Left lung (tissue), 10 donors: Measurements from ENCODE around the gene AGT. TPM values are rescaled to one million over a fixed set of nuclear protein-coding genes. Genes with fewer than 3 reads are reported as not detected.
A peak's percentile ranks its signal among the peaks of the same experiment; 100 is the strongest.
"Not testable (repeated sequence)": the region's sequence is repeated elsewhere in the genome, so short reads cannot be mapped to it uniquely, and the experiment has no call there.

Experiments
- ATAC-seq: fragments of 200-7000 bp; cut with Tn5 transposase; one replicate; pipeline ENCODE4 v1.9.1; 2020; ENCODE audit warnings: moderate library complexity
- DNase-seq, 4 donors: peaks; one replicate each; pipeline ENCODE4 v3.0.0-alpha.2; 2013 to 2020
- H3K27ac ChIP-seq, 2 donors: fragments of 200-600 bp; sonication (generic) in 1 of 2; one replicate each; pipeline versions ENCODE4 v1.5.0 to v1.8.0; 2020 to 2021
- H3K27me3 ChIP-seq, 2 donors: fragments of 200-600 bp; sonication (generic) in 1 of 2; one replicate each; pipeline versions ENCODE4 v1.5.0 to v1.8.0; 2020 to 2021
- H3K36me3 ChIP-seq, 2 donors: fragments of 200-600 bp; sonication (generic) in 1 of 2; one replicate each; pipeline versions ENCODE4 v1.5.0 to v1.8.0; 2020 to 2021
- H3K4me1 ChIP-seq, 2 donors: fragments of 200-600 bp; one replicate each; pipeline ENCODE4 v1.8.0; 2021
- H3K4me3 ChIP-seq, 2 donors: fragments of 200-600 bp; sonication (generic) in 1 of 2; one replicate each; pipeline versions ENCODE4 v1.5.0 to v1.8.0; 2020 to 2021; ENCODE audit warnings: mild to moderate bottlenecking in 1 of 2
- H3K9me3 ChIP-seq, 2 donors: fragments of 200-600 bp; sonication (generic) in 1 of 2; one replicate each; pipeline versions ENCODE4 v1.5.0 to v1.8.0; 2020 to 2021
- intact Hi-C, 2 donors: fragments of 100-400 bp; cut with DNase I; formaldehyde crosslinking; loops; one replicate each; pipeline versions ENCODE4 v1.11.2 to v1.14.2; 2022
- polyA plus RNA-seq, 6 donors: library from polyadenylated mRNA; unstranded; fragments of 120-200 nt; gene quantifications; one replicate each; pipeline ENCODE4 v1.2.1, GENCODE V29; 2013; ENCODE audit not compliant: insufficient read length in 6 of 6
- total RNA-seq, 2 donors: library from RNA; stranded (reverse); fragmentation: NEBNext Ultra II Directional; extraction: Animal tissue kit (Norgen Biotek cat#: 25700); gene quantifications; one replicate each; pipeline ENCODE4 v1.2.1, GENCODE V29; 2021
- TF ChIP-seq, protein P1 (sequence below), 2 donors: fragments of 200-600 bp; sonication (generic) in 1 of 2; IDR thresholded peaks; one replicate each; pipeline versions ENCODE4 v1.5.0 to v1.8.0; 2021; ENCODE audit warnings: antibody characterized with exemption in 2 of 2
- donor health status: DM: no; HTN: yes; CAD: no.
- donor health status: DM: no; HTN: no; CAD: no.

The AGT gene
- total and polyA plus RNA-seq, 8 donors, result 0.28 to 2.9 (median 0.71) TPM

DNA sequence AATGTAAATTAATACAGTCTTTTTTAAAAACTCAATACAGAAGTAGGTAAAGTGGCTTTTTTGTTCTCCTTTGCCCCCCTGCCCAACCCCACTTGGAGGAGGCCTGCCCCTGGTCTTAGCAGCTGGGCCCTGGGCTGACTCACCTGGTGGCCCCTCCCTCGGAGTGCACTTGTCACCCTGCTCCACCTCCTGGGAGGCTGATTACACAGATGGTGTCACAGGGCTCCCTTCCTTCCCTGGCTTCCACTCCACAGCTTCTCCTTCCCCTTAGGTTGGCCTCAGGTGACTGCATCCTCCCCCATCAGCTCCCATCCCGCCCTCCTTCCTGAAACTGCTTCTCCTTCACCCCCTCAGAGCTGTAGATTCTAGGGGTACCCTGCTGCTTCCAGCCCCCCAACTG lies 21.5 kb upstream of the AGT start:
- Histone ChIP-seq H3K9me3 (no peaks in the 10 kb centered on the region), H3K4me3 (no peak overlapping the region), H3K27me3 (no peaks in the 10 kb centered on the region), H3K36me3 (no peaks in the 10 kb centered on the region), H3K4me1 (no peaks in the 10 kb centered on the region), H3K27ac (no peak overlapping the region)
- ATAC-seq (peak; percentile 94), DNase-seq (peak in 1 of 4 donors; percentile 44)
- TF ChIP-seq, protein P1, sequence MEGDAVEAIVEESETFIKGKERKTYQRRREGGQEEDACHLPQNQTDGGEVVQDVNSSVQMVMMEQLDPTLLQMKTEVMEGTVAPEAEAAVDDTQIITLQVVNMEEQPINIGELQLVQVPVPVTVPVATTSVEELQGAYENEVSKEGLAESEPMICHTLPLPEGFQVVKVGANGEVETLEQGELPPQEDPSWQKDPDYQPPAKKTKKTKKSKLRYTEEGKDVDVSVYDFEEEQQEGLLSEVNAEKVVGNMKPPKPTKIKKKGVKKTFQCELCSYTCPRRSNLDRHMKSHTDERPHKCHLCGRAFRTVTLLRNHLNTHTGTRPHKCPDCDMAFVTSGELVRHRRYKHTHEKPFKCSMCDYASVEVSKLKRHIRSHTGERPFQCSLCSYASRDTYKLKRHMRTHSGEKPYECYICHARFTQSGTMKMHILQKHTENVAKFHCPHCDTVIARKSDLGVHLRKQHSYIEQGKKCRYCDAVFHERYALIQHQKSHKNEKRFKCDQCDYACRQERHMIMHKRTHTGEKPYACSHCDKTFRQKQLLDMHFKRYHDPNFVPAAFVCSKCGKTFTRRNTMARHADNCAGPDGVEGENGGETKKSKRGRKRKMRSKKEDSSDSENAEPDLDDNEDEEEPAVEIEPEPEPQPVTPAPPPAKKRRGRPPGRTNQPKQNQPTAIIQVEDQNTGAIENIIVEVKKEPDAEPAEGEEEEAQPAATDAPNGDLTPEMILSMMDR (IDR thresholded peaks at IDR 0.05), result no peak
- intact Hi-C loops, result no loop called here

DNA sequence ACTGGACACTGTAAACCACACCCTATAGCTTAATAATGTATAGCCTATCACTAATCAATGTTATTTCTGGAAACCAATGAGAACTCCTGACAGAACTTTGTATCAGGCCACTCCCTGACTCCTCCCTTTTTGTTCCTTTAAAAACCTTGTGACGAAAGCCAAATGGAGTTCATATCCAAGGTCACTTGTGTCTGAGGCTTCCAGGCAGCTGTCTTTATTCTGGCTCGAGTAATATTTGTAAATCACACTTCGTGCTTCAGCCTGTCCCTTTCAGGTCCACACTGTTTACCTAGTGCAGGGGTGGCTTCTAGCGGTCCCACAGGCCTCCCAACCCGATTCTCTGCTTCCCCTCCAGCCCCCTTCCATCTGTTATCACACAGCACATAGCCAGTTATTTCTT lies 17.1 kb upstream of the AGT start:
- ATAC-seq (no peak), DNase-seq (no peak)
- H3K4me3 ChIP-seq, result no peak overlapping the region
- H3K27me3 ChIP-seq, result no peaks in the 10 kb centered on the region
- H3K9me3 ChIP-seq, result no peaks in the 10 kb centered on the region
- intact Hi-C loops, result no loop called here
- H3K27ac ChIP-seq, result no peak overlapping the region
- no peaks in the 10 kb centered on the region for H3K4me1 ChIP-seq
- H3K36me3 ChIP-seq, result no peaks in the 10 kb centered on the region
- TF ChIP-seq, protein P1 (IDR thresholded peaks at IDR 0.05), result no peak

DNA sequence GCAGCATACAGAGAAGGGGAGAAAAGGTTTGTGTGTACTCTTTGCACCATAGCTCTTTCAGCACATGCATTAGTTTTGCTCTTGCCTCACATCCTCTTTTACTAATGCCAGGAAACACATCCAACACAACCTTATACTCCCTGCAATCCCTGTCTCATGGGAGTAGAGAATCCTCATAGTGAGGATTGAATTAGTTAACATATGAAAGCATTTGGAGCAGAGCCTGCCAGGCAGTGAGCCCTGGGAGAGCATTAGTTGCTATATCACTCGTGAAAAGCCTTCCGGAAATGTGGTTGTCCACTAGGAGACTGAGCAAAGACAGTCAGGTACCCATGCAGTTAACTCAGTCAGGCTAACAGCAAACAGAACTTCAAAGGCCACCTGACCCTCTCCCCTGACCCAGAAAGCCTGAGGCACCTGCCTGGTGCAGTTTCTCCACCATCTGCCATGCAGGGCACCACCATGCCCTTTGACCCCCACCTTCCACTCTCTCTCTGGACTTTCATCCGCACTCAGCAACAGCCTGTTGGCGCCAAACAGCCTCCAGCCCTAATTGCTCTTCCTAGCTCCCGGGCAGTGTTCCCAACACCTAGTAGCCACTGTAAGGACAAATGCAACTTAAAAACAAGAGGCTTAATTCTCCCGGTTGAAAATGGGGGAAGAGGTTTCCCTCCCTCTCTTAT lies 14.9 kb upstream of the AGT start:
- no peak overlapping the region for H3K27ac ChIP-seq
- H3K36me3 ChIP-seq, result no peaks in the 10 kb centered on the region
- no peaks in the 10 kb centered on the region for H3K27me3 ChIP-seq
- no peaks in the 10 kb centered on the region for H3K9me3 ChIP-seq
- no peak overlapping the region for H3K4me3 ChIP-seq
- no peaks in the 10 kb centered on the region for H3K4me1 ChIP-seq
- DNase-seq, result peak in 1 of 4 donors; percentile 26
- ATAC-seq, result no peak
- TF ChIP-seq, protein P1 (IDR thresholded peaks at IDR 0.05), result no peak
- intact Hi-C loops, result no loop called here

DNA sequence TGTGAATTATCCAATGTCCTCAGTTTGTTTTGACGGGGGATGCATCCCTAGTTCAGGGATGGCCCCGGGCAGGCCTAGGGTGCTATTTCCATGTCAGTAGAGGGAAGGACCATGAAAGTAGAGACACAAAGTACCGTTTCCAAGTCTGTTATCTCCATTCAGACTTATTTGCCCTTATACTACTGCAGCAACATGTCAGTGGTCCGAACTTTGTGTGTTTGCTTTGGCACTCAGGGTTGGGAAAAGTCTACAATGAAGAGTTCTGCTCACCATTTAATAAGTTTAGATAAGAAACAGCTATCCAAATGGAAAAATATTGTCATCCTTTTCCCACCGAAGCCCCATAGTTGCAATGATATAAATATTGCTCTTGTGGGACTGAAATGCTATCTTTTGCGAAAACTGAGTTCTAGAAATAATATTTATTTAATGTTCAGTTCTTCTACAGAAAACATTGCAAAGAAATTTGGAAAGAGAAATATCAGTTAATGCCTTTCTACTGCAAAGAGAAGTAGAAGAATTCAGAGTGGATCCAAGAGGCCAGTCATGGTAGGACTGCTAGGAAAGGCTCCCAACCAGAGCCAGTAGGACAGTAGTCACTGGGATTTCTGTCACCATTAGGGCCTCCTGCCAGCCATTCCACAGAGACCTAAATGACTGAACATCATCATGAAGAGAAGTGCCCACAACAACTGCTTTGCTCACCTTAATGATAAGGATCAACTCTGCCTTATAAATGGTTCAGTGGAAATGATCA lies 11.5 kb upstream of the AGT start:
- Histone ChIP-seq H3K27me3 (no peaks in the 10 kb centered on the region), H3K4me1 (no peaks in the 10 kb centered on the region), H3K36me3 (no peaks in the 10 kb centered on the region), H3K9me3 (peaks cover 0 to 14% of the 10 kb centered on the region in 2 donors), H3K4me3 (no peak overlapping the region), H3K27ac (no peak overlapping the region)
- ATAC-seq, result no peak
- no peak for DNase-seq
- TF ChIP-seq, protein P1 (IDR thresholded peaks at IDR 0.05), result no peak
- intact Hi-C loops, result no loop called here

DNA sequence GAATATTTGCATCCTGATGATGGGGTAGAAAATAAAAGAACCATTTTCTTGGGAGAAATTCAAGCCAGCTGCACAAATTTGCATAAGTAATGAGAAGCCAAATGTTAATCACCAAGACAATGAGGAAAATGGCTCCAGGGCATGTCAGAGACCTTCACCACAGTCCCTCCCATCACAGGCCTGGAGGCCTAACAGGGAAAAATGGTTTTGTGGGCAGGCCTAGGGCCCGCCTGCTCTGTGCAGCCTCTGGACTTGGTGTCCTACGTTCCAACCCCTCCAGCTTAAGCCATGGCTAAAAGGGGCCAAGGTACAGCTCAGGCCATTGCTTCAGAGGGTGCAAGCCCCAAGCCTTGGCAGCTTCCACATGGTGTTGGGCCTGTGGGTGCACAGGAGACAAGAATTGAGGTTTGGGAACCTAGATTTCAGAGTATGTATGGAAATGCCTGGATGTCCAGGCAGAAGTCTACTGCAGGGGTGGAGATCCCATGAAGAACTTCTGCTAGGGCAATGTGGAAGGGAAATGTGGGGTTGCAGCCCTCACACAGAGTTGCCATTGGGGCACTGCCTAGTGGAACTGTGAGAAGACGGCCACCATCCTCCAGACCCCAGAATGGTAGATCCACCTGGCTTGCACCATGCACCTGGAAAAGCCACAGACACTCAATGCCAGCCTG lies 8.1 kb upstream of the AGT start:
- DNase-seq, H3K36me3 ChIP-seq, H3K4me3 ChIP-seq, H3K4me1 ChIP-seq, ATAC-seq, H3K27me3 ChIP-seq, H3K27ac ChIP-seq, intact Hi-C loops: not testable (repeated sequence)
- peaks cover 0 to 14% of the 10 kb centered on the region in 2 donors for H3K9me3 ChIP-seq
